ENCODE data around the gene WWOX. TPM values are rescaled to one million over a fixed set of nuclear protein-coding genes. Genes with fewer than 3 reads are reported as not detected.

The WWOX gene
- total RNA-seq, 1 experiment from 2014 or later = 15.6 TPM

GRCh38 chr16:78102865-78103264 lies 3.4 kb downstream of the WWOX start:
- peaks cover 0 to 4% (median 3%) of the 10 kb centered on the region in 3 experiments; a peak in 2 of 7 replicates for H3K36me3 Mint-ChIP-seq (ENCODE audit: insufficient read depth in 1 of 3, low read depth in 3 of 3)
- Histone ChIP-seq H2AK5ac (ENCODE audit: insufficient read length, low read length) (no peak overlapping the region), H3K9me3 (ENCODE audit: control insufficient read depth, low read depth, low read length) (no peaks in the 10 kb centered on the region), H2AFZ (ENCODE audit: low read length) (no peak overlapping the region), H3T11ph (ENCODE audit: low read length) (no peak overlapping the region), H2BK5ac (ENCODE audit: insufficient read length, low read length) (no peak overlapping the region), H3K56ac (ENCODE audit: insufficient read length, low read depth, low read length) (no peak overlapping the region), H3K23ac (ENCODE audit: insufficient read length, low read depth, low read length) (no peak overlapping the region), H4K91ac (ENCODE audit: insufficient read length, low read depth, low read length) (no peak overlapping the region), H3K9ac (ENCODE audit: extremely low read depth, insufficient read length, low read length) (no peak overlapping the region), H3K4ac (ENCODE audit: low read depth, low read length) (no peak overlapping the region), H3K4me1 (ENCODE audit: insufficient read depth, low read length) (no peaks in the 10 kb centered on the region), H2BK15ac (ENCODE audit: low read depth, low read length) (no peak overlapping the region), H3K79me2 (ENCODE audit: insufficient read depth, low read length) (no peaks in the 10 kb centered on the region), H2BK20ac (ENCODE audit: low read depth, low read length, poor library complexity, severe bottlenecking) (no peak overlapping the region), H4K8ac (replicated peaks; ENCODE audit: insufficient read length, low read depth, low read length) (no peak overlapping the region), H3K27ac (ENCODE audit: insufficient read length, low read depth, low read length) (no peak overlapping the region), H4K20me1 (ENCODE audit: control insufficient read depth, insufficient read depth, insufficient read length) (no peaks in the 10 kb centered on the region), H2BK120ac (ENCODE audit: low read depth, low read length, poor library complexity, severe bottlenecking) (no peak overlapping the region), H4K5ac (ENCODE audit: insufficient read length, low read depth, low read length) (no peak overlapping the region), H3K4me2 (ENCODE audit: insufficient read depth, insufficient read length, low read length) (no peak overlapping the region), H3K18ac (ENCODE audit: insufficient read length, low read depth, low read length) (no peak overlapping the region), H3K14ac (ENCODE audit: insufficient read depth, low read length) (no peak overlapping the region), H3K79me1 (ENCODE audit: insufficient read depth, low read depth, low read length, poor library complexity, severe bottlenecking) (peaks cover 5% of the 10 kb centered on the region), H3K23me2 (ENCODE audit: insufficient read length, low read depth, low read length, poor library complexity, severe bottlenecking) (peaks cover 7% of the 10 kb centered on the region), H2BK12ac (ENCODE audit: insufficient read length, low read depth, low read length) (no peak overlapping the region), H3K27me3 (ENCODE audit: insufficient read depth, low read length) (no peaks in the 10 kb centered on the region; the same call in 1 of the 2 replicates)
- no peaks in the 10 kb centered on the region for H3K9me3 Mint-ChIP-seq
- H3K4me3 Mint-ChIP-seq = no peak overlapping the region
- DNase-seq = no peak
- H3K27me3 Mint-ChIP-seq (ENCODE audit: low read depth) = peaks cover 9% of the 10 kb centered on the region
- peaks cover 11 to 21% of the 10 kb centered on the region in 2 experiments for H3K4me1 Mint-ChIP-seq
- TF ChIP-seq CTCF (conservative IDR thresholded peaks at IDR 0.05) = no peak
- WGBS (ENCODE audit: extremely low coverage, insufficient read length, low lambda C conversion rate) = no CpG with 5 or more reads among the region's 11 CpGs
- no peak overlapping the region for H3K27ac Mint-ChIP-seq
